ENCODE results near the gene CAPN10. TPM values are rescaled to one million over a fixed set of nuclear protein-coding genes. Genes with fewer than 3 reads are reported as not detected.
A peak's percentile ranks its signal among the peaks of the same experiment; 100 is the strongest.

CAPN10 gene
- total and polyA plus RNA-seq, 3 donors from 2014 or later: 29.8 to 104 (median 66.5) TPM

DNA sequence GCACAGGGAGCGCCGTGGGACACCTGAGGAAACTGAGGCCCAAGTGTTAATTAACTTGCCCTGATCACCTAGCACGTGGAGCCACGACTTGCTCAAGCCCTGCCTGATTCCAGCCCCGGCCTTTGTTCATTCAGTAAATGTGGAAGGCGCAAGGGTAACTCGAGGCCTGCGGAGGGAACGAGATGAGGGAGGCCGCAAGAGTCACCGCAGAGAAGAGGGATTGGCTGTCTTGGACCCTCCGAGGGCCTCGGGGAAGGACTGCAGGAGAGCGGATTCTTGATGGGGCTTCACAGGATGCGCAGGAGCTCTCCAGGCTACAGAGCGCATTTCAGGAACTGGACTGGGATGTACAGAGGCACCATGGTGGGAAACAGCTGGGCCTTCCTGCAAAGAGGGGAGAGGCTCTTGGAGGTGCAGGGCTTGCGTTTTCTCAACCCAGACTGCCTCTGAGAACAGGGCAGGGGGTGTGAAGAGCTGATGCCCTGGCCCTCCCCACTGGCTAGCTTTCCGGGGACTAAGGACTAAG, 28.2 kb upstream of the CAPN10 start:
- 44 to 76% methylated on average over 16 to 18 of the region's 18 CpGs for WGBS, 2 donors
- TF ChIP-seq, protein P1, sequence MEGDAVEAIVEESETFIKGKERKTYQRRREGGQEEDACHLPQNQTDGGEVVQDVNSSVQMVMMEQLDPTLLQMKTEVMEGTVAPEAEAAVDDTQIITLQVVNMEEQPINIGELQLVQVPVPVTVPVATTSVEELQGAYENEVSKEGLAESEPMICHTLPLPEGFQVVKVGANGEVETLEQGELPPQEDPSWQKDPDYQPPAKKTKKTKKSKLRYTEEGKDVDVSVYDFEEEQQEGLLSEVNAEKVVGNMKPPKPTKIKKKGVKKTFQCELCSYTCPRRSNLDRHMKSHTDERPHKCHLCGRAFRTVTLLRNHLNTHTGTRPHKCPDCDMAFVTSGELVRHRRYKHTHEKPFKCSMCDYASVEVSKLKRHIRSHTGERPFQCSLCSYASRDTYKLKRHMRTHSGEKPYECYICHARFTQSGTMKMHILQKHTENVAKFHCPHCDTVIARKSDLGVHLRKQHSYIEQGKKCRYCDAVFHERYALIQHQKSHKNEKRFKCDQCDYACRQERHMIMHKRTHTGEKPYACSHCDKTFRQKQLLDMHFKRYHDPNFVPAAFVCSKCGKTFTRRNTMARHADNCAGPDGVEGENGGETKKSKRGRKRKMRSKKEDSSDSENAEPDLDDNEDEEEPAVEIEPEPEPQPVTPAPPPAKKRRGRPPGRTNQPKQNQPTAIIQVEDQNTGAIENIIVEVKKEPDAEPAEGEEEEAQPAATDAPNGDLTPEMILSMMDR (IDR thresholded peaks at IDR 0.05): no peak
- TF ChIP-seq POLR2A (IDR thresholded peaks at IDR 0.05): no peak
- intact Hi-C loops (cut with DNase I; ENCODE audit: low total_unique reads): no loop called here
- H3K36me3 ChIP-seq (ENCODE audit: low read depth, missing control alignments): no peaks in the 10 kb centered on the region
- H3K9me3 ChIP-seq: no peaks in the 10 kb centered on the region
- peaks cover 41% of the 10 kb centered on the region for H3K4me1 ChIP-seq
- DNase-seq: no peak
- no peaks in the 10 kb centered on the region for H3K27me3 ChIP-seq
- peak overlapping the region in 1 of 2 donors; percentile 59 for H3K27ac ChIP-seq
- H3K4me3 ChIP-seq: peak overlapping the region; percentile 51 to 57

GRCh38 chr2:240559286-240559685, 27.2 kb upstream of the CAPN10 start:
- H3K9me3 ChIP-seq: no peaks in the 10 kb centered on the region
- no peaks in the 10 kb centered on the region for H3K36me3 ChIP-seq (ENCODE audit: low read depth, missing control alignments)
- intact Hi-C loops (cut with DNase I; ENCODE audit: low total_unique reads): no loop called here
- no peaks in the 10 kb centered on the region for H3K27me3 ChIP-seq
- no peak for TF ChIP-seq POLR2A (IDR thresholded peaks at IDR 0.05)
- TF ChIP-seq, protein P1 (IDR thresholded peaks at IDR 0.05): no peak
- no peak overlapping the region for H3K4me3 ChIP-seq
- H3K27ac ChIP-seq: no peak overlapping the region
- peaks cover 43% of the 10 kb centered on the region for H3K4me1 ChIP-seq
- WGBS, 2 donors: 50 to 65% methylated on average over 2 to 3 of the region's 3 CpGs
- no peak for DNase-seq

DNA sequence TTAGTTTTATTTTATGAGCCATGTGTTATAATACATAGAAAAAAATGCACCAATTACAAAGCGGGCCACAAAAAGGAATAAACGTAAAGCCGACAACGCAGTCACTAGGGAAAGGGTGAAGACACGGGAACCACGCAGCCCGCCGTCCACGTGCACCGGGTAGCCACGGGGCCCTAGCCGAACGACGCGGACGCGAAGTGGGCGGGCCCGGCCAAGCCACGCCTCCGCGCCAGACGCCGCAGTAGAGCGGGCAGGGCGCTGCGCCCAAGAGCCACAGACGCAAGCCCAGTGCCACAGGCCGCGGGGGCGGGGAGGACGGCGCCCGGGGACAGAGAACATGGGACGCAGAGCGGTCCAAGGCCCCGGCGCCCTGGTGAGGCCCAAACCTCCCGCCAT, 26.5 kb upstream of the CAPN10 start, which contains the start of gene DUSP28:
Gene DUSP28, plus strand, starts transcription at position 274 of the 396 bp plus-strand sequence. CDS start 328 bp downstream, outside the sequence.
- Histone ChIP-seq H3K27ac (peak within 1 kb of the TSS; percentile 99), H3K4me1 (peaks cover 44% of the 10 kb centered on the region), H3K4me3 (peak within 1 kb of the TSS; percentile 87 to 97), H3K27me3 (no peaks in the 10 kb centered on the region), H3K9me3 (no peaks in the 10 kb centered on the region), H3K36me3 (ENCODE audit: low read depth, missing control alignments) (no peaks in the 10 kb centered on the region)
- intact Hi-C loops (cut with DNase I; ENCODE audit: low total_unique reads): no loop called here
- TF ChIP-seq, protein P1 (IDR thresholded peaks at IDR 0.05): no peak
- TF ChIP-seq POLR2A (IDR thresholded peaks at IDR 0.05): no peak
- WGBS, 2 donors: 0 to 1% methylated on average over 31 to 33 of the region's 39 CpGs
- peak; percentile 94 for DNase-seq

DNA sequence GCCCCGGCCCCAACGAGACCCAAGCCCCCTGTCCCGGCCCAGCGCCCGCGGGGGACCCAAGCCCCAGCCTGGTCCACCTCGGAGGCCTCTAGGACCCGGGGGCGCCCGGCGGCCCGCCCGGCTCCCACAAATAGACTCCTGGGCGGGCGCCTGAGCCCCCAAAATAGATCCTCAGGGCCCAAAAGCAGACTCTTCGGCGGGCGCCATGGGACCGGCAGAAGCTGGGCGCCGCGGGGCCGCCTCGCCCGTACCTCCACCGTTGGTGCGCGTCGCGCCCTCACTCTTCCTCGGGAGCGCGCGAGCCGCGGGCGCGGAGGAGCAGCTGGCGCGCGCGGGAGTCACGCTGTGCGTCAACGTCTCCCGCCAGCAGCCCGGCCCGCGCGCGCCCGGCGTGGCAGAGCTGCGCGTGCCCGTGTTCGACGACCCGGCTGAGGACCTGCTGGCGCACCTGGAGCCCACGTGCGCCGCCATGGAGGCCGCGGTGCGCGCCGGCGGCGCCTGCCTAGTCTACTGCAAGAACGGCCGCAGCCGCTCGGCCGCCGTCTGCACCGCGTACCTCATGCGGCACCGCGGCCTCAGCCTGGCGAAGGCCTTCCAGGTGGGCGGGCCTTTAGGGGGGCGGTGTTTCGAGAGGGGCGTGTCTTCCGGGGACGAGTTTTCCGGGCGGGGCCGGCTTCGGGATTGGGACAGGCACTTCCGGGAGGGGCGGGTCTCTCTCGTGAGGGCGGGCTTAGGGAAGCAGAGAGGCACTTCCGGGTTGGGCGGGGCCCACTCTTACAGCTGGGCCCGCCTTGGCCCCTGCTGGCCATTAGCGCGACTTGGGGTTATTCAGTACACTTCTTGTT, 25.8 kb upstream of the CAPN10 start:
- 0 to 1% methylated on average over 10 to 63 of the region's 101 CpGs for WGBS, 2 donors
- Histone ChIP-seq H3K36me3 (ENCODE audit: low read depth, missing control alignments) (no peaks in the 10 kb centered on the region), H3K27ac (peak overlapping the region; percentile 99), H3K27me3 (no peaks in the 10 kb centered on the region), H3K4me3 (peak overlapping the region; percentile 87 to 97), H3K4me1 (peaks cover 47% of the 10 kb centered on the region), H3K9me3 (no peaks in the 10 kb centered on the region)
- DNase-seq: peak; percentile 100
- intact Hi-C loops (cut with DNase I; ENCODE audit: low total_unique reads): no loop called here
- TF ChIP-seq POLR2A (IDR thresholded peaks at IDR 0.05): peak; percentile 81
- TF ChIP-seq, protein P1 (IDR thresholded peaks at IDR 0.05): peak; percentile 12 to 37 (median 35)
